ENCODE results near the gene ANP32B.
A peak's percentile ranks its signal among the peaks of the same experiment; 100 is the strongest.
"Not testable (repeated sequence)": the region's sequence is repeated elsewhere in the genome, so short reads cannot be mapped to it uniquely, and the experiment has no call there.

Gene ANP32B

GRCh38 chr9:97982683-97983588 is at the start of gene ANP32B:
TSS of gene ANP32B (plus strand) at chr9:97983341. CDS start at chr9:97983556, 215 bp downstream.
- DNase-seq (ENCODE audit: low read depth in 3 of 3) = peak; percentile 91 to 96 (median 94)

- no peak for DNase-seq (ENCODE audit: low read depth in 3 of 3)
These were observed 48.6 kb upstream of the ANP32B start for GRCh38 chr9:97934321-97935115.

GRCh38 chr9:97935276-97935675 is 47.9 kb upstream of the ANP32B start:
- DNase-seq (ENCODE audit: low read depth in 3 of 3) = no peak

DNA sequence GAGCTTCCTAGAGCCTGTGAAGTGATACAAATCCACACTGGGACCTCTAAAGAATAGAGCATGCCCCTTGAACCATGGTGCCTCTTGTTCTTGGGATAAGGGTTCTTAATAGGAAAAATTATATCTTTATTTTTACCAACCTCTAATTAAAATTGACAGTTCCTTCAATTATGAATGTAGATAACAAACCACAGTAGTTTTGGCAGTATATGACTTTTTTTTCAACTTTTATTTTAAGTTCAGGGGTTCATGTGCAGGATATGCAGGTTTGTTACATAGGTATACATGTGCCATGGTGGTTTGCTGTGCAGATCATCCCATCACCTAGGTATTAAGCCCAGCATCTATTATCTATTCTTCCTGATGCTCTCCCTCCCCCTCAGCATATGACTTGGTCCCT is 46.1 kb upstream of the ANP32B start:
- DNase-seq (ENCODE audit: low read depth in 3 of 3) = no peak

DNA sequence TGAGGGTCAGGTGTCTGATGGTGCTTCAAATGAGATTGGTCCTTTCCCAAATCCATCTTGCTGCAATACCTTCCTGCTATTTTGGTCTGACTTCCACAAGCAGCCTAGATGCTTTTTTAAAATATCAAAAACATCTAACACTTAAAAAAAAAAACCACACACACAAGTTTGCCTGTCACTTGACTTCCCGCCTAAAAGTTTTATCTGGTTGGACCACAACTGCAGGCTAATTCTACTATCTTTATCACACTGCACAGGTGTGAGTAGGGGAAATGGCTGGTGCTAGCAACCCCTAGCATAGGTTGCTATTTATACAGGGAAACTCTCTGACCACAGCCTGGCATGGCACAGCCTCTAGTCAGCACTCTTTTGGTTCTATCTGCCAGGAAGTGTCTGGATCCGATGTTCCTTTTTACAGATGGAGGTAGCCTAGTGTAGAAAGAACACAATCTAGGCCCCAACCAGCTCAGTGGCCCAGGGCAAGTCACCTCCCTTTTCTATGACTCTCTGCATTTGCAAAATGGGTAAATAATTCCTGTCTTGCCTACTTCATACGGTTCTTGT is 45.0 kb upstream of the ANP32B start, which contains the start of gene HEMGN:
TSS of gene HEMGN (minus strand) at position 92 of the 564 bp plus-strand sequence. CDS start at position 56, 36 bp downstream.
- peak in 1 of 3 experiments; percentile 12 for DNase-seq (ENCODE audit: low read depth in 3 of 3)

DNA sequence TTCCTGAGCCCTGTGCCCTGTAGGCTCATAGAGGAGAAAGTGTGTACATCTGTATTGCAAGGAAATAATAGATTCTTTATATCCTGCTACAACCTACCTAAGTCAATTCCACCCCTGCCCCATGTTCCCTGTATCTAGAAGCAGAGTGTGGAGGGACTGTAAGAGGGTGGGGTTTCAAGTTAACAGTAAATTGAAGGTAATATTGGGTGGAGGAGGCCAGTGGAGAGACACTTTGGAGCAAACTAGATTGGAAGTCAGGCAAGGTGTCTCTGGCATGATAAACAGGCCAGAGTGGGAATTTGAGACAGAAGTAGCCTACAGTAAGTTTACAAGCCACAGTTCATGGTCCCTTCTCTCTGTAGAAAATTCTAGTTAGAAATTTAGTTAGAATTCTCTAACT is 42.9 kb upstream of the ANP32B start:
- DNase-seq (ENCODE audit: low read depth in 3 of 3) = no peak

DNA sequence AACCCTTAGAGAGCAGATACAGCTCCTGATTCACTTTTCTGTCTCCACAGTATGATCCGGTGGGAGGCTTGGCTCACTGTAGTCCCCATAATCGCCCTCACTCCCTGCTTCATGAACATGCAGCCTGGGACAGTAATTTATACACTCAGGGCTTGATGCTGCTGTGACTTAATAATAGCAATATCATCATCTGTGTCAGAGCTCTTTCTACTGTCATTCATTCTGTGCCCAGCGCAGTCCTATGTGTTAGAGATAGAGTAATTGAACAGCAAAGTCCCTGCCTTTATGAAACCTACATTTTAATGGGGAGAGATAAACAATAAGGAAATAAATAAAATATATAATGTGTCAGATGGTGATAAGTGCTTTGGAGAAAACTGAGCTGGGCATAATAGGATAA is 42.4 kb upstream of the ANP32B start:
- no peak for DNase-seq (ENCODE audit: low read depth in 3 of 3)

DNA sequence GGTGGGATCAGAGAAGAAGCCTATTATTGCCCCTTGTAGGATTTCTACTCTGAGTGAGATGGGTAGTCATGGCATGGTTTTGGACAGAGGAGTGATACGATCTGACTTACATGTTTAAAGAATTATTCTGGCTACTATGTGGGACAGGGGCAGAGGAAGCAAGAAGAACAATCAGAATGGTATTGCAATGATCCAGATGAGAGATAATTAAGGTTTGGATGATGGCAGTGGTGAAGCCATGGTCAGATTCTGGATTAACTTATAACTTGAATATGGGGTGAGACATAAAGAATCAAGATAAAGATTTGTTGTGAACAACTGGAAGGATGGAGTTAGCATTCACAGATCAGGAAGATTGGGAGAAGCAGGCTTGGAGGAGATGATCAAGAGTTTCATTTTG is 41.8 kb upstream of the ANP32B start:
- DNase-seq (ENCODE audit: low read depth in 3 of 3) = no peak

DNA sequence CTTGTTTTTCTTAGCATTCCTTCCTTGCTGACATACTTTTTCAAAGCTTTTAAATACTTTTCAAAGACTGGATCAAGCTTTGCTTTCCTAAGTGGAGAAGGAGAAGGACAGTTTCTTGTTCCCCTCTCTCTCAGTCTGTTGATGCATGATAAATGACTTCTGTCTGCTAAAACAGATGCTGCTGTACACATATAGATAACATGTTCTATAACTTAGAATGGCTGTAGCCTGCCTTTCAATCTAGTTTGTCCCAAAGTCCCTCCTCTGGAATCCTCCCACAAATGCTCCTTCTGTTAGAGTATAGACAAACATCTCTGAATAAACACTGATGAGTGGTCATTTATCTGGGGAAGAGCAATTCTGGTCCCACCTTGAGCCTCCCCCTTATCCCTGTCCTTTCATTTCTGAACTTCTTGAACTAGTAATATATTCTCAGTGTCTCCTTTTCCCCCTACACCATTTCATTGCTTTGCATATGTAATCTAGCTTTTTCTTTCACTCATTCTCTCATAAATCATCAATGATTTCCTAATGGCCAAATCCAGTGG is 39.8 kb upstream of the ANP32B start:
- DNase-seq (ENCODE audit: low read depth in 3 of 3) = no peak

DNA sequence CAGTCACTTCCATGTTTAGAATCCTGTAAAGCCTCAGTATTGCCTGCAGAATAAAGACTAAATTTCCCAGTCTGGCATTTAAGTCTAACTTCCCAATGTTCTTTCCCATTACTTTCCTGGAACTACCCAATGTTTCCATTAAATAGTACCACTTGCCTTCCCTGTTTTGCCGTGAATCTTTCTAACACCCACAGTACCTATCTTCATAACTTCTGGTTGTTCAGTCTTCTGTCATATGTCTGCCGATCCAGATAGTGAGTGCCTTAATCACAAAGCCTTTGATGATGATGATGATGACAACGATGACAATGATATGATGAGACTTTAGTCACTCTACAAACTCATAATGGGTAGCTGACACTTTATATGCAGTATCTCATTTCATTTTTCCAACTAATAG is 38.5 kb upstream of the ANP32B start:
- DNase-seq (ENCODE audit: low read depth in 3 of 3) = no peak

GRCh38 chr9:97945470-97945869 is 37.7 kb upstream of the ANP32B start:
- DNase-seq (ENCODE audit: low read depth in 3 of 3) = not testable (repeated sequence)

DNA sequence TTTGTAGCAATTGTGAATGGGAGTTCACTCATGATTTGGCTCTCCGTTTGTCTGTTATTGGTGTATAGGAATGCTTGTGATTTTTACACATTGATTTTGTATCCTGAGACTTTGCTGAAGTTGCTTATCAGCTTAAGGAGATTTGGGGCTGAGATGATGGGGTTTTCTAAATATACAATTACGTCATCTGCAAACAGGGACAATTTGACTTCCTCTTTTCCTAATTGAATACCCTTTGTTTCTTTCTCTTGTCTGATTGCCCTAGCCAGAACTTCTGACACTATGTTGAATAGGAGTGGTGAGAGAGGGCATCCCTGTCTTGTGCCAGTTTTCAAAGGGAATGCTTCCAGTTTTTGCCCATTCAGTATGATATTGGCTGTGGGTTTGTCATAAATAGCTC is 36.0 kb upstream of the ANP32B start:
- not testable (repeated sequence) for DNase-seq (ENCODE audit: low read depth in 3 of 3)

- DNase-seq (ENCODE audit: low read depth in 3 of 3) = not testable (repeated sequence)
These were observed 32.3 kb upstream of the ANP32B start for GRCh38 chr9:97950873-97951272.

GRCh38 chr9:97954550-97954989 is 28.6 kb upstream of the ANP32B start:
- peak; percentile 20 to 36 (median 27) for DNase-seq (ENCODE audit: low read depth in 3 of 3)

DNA sequence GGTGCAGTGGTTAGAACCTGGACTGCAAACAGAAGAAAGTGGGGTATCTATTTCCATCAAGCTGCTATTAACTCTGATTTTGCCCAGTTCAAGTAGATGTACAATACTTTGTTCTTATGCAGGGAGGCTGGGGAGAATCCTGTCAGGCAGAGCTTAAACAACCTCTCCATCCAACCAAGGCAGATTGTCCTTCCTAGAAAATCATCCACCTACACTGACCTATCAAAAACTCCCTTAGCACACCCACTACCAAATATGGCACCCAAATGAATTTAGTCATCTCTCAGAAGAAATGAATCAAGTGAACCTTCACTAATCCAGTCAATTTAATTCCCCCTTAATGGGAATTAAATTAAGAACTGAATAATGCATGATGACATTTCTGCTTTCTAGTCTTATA is 26.8 kb upstream of the ANP32B start:
- no peak for DNase-seq (ENCODE audit: low read depth in 3 of 3)

DNA sequence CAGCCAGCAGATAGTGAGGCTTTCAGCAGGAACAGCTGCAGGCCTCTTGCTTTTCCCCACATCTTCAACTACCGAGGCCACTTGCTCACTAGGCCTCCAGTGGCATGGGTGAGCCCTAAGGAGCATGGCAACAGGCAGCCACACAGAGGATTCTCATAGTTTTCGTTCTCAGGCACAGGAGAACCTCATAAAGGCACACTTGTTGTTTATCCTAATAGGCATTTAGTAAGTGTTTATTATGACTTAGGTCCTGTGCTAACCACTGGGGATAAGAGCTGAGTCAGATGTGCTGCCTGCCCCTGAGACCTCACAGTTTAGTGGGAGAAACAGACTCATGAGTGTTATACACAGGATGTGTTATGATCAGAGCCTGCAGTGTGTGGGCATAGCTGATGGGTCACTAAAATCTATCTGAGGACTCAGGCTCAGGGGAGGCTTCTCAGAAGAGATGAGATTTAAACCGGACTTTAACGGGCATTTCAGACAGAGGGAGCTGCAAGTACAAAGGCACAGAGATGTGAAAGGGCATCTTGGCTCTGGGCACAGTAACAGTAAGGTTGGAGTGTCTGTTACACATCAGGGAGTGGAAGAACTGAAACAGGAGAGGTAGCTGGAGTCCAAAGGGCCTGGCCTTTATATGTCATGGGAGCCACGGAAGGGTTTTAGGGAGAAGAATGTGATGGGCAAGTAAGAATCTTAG is 24.2 kb upstream of the ANP32B start:
- no peak for DNase-seq (ENCODE audit: low read depth in 3 of 3)

- DNase-seq (ENCODE audit: low read depth in 3 of 3) = no peak
These were observed 23.6 kb upstream of the ANP32B start for GRCh38 chr9:97959585-97959984.

DNA sequence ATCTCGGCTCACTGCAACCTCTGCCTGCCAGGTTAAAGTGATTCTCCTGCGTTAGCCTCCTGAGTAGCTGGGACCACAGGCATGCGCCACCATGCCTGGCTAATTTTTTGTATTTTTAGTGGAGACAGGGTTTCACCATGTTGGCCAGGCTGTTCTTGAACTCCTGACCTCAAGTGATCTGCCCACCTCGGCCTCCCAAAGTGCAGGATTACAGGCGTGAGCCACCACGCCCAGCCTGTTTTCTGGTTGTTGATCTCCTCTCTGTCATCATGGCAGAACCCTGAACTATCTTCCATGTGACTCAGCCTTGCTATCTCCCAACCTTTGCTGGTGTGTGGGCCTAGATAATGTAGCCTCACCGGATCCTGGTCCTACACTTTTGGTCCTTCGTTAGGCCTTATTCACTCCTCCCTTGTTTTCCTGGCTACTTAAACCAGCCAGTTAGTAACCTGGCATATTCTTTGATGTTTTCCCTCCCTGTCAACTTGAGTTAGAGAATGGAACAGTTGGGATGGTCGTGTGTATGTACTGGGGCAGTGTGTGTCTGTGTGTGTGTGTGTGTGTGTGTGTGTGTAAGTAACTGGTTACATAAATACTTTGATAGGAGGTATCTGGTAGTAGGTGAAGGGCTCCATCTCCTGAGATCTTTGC is 22.3 kb upstream of the ANP32B start:
- not testable (repeated sequence) for DNase-seq (ENCODE audit: low read depth in 3 of 3)

- no peak for DNase-seq (ENCODE audit: low read depth in 3 of 3)
These were observed 21.8 kb upstream of the ANP32B start for GRCh38 chr9:97961361-97961760.

GRCh38 chr9:97962136-97962535 is 21.0 kb upstream of the ANP32B start:
- DNase-seq (ENCODE audit: low read depth in 3 of 3) = no peak

GRCh38 chr9:97962575-97962974 is 20.6 kb upstream of the ANP32B start:
- no peak for DNase-seq (ENCODE audit: low read depth in 3 of 3)
